GM18909 (cell line): ENCODE data around the gene LMTK2.
A peak's percentile ranks its signal among the peaks of the same experiment; 100 is the strongest.

Experiments
- ATAC-seq: cut with Tn5 transposase; IDR thresholded peaks from one replicate; pipeline ENCODE4 v1.9.1; 2021; ENCODE audit warnings: mild to moderate bottlenecking; ENCODE audit not compliant: unreplicated experiment, poor library complexity

The LMTK2 gene

DNA sequence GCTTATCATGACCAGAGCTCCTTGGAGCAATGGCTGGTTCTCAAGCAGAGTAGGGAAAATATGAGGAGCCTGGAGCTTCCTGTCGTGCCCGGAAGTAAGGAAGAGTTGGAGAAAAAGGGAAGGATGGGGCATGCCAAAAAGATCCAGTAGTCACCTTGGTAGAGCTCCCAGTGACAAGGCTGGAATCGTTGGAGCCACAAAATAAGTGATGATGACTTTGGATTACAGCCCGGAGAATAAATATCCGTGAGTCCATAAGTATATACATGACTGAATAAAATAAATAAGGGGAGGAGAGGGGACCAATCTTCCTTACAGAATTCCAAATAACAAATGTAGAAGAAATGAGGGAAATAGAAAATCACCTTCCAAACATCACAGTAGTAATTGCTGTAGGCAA lies 29.3 kb downstream of the LMTK2 start:
- ATAC-seq, result no peak

DNA sequence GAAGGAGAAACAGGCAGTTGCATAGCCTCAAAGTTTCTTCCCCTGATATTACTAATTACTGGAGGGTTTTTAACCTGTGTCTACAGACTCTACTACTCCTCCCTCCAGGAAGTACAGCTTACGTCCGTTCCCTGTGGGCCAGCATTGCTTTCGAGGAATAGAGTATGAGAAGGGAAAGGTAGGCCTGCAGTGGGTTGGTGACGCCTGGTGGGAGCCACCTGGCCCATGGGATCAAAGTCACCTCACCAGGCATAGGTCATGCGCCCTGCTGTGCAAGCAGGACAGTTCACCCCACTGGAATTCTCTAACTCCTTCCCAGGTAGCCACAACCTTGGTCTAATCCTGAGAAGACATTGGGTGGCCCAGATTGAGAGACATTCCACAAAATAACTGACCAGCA lies 29.8 kb downstream of the LMTK2 start:
- ATAC-seq, result no peak

DNA sequence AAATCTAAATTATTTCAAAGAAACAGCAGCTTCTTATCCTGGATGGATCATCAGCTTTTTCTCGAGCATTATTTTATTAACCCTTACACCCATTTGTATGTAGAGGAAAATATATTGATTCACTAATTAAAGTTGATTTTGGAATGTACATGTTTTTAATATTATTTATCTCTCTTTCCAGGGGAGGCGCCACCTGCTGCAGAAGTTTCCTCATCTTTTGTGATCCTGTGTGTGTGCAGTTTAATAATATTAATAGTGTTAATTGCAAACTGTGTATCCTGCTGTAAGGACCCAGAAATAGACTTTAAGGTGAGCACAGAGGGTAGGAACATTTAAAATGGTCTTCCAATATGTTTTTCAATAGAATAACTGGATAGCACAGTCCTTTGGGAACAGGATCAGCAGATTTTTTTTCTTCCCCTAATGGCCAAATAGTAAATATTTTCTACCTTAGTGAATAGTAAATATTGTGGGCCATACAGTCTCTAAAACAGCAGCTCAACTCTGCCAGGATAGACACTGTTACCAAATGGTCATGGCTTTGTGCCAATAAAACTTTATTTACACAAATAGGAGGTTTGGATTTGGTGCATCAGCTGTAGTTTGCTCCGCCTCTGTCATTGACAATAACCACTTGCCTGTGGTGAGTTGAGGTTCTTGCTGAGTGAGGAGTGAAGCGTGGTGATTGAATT lies 30.6 kb downstream of the LMTK2 start:
- ATAC-seq, result no peak

DNA sequence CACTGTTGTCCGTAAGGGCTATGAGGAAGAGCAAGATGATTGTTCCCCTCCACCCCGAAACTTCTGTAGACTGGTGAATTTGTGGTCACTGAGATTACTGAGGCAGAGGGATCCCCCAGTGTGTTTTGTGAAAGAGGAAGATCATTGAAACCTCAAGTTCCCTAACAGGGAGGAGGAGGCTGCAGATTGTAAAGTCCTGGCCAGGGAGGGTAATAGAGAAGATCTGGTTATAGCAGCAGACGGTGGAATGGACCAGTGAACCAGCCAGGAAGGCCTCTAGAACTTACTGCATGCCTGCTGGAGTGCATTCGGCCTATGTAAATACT lies 31.1 kb downstream of the LMTK2 start:
- ATAC-seq, result peak; percentile 84

DNA sequence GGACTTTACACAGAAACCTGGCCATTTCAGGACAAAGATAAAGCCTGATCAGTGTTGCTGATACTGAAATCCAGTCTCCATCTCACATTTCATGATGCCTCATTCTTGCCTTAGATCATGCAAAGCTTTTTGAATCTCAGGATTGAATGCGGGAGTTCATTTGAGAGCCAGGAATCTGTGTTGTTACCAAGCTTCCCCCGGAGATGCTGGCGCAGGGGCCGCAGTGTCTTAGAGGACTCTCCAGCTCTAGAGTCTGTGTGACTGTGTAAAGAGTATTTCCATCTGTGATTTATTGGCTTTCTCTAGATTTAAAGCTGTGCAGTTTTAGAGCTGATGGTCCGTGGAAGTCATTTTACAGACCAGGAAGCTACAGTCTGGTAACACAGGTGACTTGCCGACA lies 32.0 kb downstream of the LMTK2 start:
- ATAC-seq, result no peak

DNA sequence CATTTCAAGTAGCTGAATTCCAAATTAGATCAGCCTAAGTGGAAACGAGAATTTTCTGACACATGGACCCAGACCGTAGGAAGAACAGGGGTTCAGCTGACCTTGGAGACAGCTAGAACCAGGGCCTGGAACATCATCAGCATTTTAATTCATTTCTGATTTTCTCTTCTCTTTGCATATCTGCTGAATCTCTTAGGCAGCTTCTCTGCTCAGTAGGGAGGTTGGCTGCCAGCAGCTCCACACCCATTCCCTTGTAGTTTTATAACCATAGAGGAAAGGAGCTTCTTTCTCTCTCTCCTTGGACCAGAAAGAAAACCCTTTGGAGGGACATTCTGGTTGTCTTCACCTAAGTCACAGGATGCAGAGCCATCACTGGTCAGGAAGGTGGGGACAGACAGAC lies 36.0 kb downstream of the LMTK2 start:
- no peak for ATAC-seq

DNA sequence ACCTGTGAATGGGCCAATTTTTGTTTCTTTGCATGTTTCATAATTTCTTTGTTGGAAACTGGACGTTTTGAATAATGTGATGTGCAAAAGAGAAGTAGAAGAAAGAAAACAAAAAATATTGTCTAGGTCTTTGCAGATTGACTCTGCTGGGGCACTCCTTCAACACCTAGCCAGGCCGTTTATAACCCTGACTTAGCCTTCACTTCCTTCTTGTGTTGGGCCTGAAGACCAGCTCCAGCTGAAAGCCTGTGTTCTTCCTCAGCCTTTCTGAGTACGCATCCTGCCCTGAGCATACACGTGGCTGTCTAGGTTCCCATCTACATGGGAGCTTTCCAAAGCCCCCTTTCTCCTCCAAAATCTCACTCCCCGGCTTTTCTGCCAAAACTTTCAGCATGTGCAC lies 41.9 kb downstream of the LMTK2 start:
- ATAC-seq, result no peak

DNA sequence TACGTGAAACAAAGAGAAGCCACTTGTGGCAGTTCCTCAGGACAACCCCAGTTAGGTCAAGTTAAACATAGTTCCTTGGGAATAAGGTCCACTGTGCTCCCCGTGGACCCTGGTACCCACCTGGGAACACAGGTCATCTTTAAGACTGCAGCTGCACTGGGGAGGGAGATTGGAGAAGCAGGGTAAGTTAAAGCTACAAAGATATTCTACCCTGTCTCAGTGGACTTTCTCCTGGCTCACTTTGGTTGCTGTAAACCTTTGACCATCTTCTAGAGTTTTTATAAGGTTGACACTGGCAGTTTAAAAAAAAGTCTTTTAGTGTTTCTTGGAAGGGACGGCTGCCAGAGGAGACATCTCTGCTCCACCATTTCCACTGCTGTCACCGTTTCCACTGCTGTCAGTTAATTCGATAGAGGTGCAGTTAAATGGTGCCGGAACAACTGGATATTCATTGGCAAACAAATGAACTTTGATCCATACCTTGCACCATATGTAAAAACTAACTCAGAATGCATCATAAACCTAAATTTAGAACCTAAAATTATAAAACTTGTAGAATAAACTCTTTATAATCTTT lies 42.5 kb downstream of the LMTK2 start:
- no peak for ATAC-seq

DNA sequence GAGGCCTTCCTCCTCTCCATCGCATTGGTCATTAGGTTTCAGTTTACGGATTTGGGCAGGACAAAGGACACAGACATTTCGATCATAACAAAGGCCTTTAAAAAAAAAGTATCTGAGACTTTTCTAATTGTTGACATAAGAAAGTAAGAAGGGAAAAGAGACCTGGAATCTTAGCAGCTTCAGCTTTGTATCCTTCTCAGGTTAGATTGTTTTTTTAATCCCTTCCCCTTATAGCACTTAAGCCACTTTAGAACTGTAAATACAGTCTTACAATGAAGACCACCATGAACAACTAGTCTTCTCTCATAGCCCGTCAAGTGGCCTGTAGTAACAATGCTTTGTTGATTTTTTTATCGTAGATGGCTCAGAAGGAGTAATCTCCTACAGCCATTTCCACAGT lies 45.2 kb downstream of the LMTK2 start:
- no peak for ATAC-seq

DNA sequence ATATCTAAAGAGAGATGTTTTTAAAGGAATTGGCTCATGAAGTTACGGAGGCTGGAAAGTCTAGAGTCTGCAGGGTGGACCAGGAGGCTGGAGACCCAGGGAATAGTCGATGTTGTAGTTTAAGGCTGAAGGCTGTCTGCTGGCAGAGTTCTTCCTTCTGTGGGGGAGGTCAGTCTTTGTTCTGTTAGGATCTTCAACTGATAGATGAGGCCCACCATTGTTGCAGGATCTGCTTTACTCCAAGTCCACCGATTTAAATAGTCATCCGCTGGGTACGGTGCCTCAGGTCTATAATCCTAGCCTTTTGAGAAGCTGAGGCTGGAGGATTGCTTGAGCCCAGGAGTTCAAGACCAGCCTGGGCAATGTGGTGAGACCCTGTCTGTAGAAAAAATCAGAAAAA lies 50.0 kb downstream of the LMTK2 start:
- no peak for ATAC-seq

DNA sequence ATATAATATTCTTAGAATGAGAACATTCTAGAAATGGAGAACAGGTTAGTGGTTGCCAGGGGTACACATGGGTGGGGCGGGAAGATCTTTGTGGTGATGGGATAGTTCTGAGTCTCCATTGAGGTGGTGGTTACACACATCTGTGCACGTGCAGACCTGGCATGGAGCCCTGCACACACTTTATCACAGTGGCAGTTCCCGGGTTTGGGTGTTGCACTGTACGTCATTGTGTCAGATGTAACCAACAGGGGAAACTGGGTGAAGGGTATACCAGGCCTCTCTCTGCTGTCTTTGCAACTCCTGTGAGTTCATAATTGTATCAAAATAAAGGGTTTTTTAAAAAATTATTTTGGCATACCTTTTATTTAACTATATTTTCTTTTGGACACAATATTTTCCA lies 51.1 kb downstream of the LMTK2 start:
- no peak for ATAC-seq

DNA sequence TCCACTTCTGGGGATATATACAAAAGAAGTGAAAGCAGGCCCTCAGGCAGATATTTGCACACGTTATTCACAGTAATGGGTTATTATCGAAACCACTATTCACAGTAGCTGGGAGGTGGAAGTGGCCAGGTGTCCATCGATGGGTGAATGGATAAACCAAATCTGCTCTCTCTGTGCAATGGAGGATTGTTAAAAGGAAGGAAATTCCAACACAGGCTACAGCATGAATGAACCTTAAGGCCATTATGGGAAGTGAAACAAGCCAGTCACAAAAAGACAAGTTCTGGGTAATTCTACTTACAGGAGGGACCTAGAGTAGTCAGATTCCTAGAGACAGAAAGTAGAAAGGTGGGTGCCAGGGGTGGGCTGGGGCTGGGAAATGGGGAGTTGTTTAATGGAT lies 56.1 kb downstream of the LMTK2 start:
- no peak for ATAC-seq

DNA sequence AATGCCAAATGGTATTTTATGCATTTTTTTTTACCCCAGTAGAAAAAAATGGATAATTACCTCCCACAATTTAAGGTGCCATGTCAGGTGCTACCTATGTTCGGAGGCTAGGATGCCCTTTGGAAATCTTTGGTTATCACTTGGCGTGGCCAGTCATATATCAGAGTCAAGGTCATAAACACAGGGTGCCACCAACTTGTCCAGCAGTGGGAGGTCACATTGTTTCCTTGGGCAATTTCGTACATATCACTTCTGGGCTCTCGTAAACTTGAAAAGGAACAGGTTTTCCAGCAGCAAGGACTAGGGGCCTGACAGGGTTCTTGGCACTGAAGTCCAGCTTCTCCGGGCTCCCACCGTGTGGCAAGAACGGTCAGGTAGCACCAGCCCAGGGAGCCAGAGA lies 56.6 kb downstream of the LMTK2 start:
- ATAC-seq, result no peak

DNA sequence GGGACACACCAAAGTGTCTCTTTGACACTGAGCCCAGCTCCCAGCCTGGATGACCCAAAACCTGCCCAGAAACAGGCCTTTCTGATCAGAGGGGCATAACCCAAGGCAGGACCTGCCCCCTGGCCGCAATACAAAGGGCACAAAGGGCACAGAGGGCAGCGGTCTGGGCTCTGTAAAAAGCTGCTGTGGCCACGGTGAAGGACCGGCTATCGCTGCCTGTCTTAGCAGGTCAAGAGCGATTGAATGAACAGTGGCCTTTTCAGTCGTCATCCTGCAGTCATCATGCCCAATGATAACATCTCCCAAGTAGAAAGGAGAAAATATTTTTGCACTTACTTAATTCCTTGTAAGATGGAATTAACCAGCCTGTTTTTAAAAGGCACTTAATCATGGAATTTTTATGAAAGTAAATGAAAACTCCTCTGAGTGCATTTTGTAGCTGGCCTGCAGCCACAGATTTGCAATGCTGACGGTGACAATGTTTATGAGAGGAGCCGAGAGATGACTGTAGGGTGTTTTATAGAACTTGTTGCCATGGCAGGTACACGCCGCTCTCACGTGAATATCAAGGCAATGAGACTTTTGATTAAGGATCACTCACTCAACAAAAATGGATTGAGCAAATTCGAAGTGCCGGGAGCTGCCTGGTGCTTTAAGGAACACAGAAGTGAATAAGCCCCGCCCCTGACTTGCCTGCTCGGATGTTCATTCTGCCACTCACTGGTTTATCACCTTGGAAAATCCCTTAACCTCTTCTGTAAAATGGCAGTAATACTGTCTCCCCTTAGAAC lies 57.2 kb downstream of the LMTK2 start:
- no peak for ATAC-seq

DNA sequence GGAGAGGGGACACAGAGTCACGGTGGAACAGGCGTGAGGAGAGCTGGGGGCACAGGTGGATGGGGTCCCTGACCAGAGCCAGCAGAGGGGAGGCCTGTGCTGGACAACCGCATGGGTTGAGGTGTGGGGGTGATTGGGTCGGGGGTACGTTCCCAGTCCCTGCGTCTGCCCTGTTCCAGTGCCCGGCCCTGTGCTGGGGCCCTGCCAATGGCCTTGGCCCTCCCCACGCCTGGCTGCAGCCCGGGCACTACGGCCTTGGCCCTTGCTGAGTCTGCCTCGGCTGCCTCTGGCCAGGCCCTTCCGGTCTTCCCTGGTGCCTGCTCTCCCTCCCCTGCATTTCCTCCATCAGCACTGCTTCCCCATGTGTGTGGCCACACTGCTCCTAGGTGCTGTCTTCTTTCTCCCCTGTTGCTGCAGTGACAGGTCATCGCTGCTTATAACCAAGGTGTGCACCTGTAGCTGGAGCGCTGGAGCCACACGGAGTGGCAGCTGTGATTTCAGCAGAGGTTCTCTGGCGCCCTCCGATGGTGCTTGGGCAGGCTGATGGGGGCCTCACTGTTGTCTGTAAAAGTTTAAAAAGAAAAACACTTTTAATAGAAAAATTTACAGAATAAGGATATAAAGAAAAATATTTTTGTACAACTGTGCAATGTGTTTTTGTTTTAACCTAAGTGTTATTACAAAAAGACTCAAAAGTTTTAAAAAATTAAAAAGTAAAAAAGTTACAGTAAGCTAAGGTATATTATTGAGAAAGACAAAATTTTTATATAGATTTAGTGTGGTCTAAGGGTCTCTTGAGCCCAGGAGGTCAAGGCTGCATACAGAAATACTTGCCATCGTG lies 59.4 kb downstream of the LMTK2 start:
- ATAC-seq, result no peak

DNA sequence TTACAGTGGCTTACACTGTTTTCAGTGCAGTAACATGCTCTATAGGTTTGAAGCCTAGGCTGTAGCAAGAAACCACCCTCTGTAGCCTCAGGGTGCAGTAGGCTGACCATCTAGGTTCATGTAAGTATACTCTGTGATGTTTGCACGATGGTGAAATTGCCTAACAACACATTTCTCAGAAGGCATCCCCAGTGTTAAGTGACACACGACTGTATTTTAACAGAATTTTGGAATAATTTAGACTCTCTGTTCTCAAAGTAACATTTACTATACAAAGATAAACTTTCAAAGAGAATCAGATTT lies 60.0 kb downstream of the LMTK2 start:
- no peak for ATAC-seq

DNA sequence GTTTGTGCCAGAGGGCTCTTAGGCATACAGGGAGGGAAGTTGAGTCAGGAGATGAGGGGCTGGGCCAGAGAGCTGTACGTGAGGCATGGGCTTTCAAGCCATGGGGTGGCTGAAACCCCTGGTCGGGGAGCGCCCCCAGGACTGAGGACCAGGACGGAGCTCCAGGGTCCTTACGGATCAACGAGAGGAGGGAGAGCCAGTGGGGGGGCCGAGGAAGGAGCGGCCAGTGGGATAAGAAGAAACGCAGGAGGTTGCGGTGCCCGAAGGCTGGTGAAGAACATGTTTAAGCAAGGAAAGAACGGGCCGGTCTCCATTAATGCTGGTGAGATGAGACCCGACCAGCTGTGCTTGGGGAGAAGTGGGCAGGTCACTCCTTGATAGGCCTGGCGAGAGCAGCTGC lies 61.0 kb downstream of the LMTK2 start:
- no peak for ATAC-seq

DNA sequence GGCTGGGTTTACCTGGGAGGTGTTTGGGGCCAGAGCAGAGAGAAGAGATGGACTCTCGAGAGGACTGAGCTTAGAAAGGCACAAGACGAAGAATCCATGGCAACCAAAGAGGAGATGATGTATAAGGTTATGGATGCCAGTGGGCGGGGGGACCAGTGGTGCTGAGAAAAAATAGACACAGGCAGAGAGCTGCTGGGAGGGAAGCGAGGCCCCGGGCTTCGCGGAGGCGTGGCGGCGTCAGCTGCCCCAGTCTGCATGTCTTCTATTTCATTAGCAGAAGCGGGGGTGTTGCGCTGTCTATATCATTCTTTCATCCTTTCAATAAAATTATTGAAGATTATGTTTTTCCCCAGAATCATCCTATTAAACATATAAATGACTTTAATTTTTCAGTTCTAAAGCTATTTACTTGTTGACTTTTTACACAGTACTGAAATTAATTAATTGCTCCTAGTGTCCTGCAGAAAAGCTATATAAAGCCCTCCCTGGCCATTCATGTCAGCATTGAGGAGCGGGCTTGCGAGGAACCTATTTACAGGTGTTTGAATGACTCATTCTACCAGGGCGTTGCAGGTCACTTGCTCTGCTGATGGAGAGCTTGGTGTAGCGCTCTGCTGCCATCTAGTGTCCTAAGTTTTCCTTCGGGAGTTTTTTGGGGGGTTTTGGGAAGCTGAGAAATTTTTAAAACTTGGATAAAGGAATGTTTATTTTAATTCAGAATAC lies 61.7 kb downstream of the LMTK2 start:
- ATAC-seq, result peak; percentile 72

DNA sequence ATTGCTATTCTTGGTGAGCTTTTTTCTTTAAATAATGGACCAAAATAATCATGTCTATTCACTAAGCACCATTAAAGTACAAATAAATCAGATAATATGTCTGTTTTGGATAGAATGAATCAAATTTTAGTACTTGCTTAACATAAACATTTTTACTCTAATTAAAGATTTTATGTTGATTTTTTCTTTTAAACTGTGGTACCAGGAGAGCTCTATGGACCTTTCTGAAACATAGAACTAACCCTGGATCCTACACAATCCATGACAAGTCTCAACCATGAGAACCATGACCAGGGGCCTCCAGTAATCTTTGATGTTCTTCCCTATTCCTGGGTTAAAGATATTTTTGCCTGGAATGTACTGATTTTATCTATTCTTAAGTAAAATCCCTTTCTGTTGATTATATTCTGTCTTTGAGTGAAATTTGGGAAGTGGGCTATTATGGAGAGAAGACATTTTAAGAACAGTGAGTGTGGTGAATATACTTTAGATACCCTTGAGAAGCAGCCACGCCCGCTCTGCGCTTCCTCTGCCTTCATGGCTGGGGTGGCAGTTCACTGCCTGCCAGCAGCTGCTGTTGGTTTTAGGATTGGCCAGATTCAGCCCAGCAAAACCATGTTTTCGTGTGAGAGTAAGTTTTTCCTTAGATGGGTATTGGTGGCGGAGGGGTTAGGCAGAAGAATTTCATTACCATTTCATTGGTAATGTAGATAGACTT lies 62.4 kb downstream of the LMTK2 start:
- ATAC-seq, result no peak

DNA sequence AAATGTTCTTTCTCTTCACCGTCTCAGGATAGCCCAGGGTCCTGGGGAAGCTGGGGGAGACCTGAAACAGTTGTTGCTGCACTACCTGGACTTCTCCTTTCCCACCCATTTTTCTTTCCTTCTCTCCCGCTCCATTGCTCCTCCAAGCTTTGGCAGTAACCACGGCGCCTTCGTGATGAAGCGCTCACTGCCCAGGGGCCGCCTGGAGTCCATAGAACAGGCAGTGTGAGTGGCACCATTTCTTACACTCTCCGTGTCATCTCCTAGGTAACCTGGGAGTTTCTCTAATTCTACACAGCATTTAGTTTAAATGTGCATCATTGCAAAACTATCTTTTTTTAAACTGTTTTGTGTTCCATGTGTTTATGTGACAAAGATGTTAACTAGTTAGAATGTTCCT lies 64.3 kb downstream of the LMTK2 start:
- ATAC-seq, result no peak
